HepG2 (cell line): ENCODE data around the gene COX18. TPM values are rescaled to one million over a fixed set of nuclear protein-coding genes. Genes with fewer than 3 reads are reported as not detected.

Source experiments
- ATF7 ChIP-seq, 2 experiments: fragments of 450-650 bp in 1 of 2; sonication (generic) in 1 of 2; formaldehyde crosslinking in 1 of 2; IDR thresholded peaks; 2 replicates each; pipeline versions ENCODE4 v1.4.0 to v1.6.1; 2016 to 2020; ENCODE audit warnings: antibody characterized with exemption in 1 of 2, mild to moderate bottlenecking in 1 of 2, missing genetic modification reagents in 1 of 2
- EHMT2 ChIP-seq: fragments of 200-600 bp; sonication (generic); IDR thresholded peaks from 2 replicates; pipeline ENCODE4 v1.7.0; 2017; ENCODE audit warnings: antibody characterized with exemption, low read depth, low read length, borderline replicate concordance
- FOXA3 ChIP-seq: IDR thresholded peaks from 2 replicates; pipeline ENCODE4 v1.6.1; 2016; ENCODE audit warnings: missing genetic modification reagents, missing compliant biosample characterization
- GTF2F1 ChIP-seq: fragments of 150-350 bp; IDR thresholded peaks from 2 replicates; pipeline ENCODE4 v1.6.1; 2014; ENCODE audit warnings: low read length
- HNF4G ChIP-seq, 2 experiments: sonication (generic) in 1 of 2; formaldehyde crosslinking in 1 of 2; IDR thresholded peaks; 2 replicates each; pipeline versions ENCODE4 v1.4.0 to v1.6.1; 2011 to 2020; ENCODE audit warnings: borderline replicate concordance in 2 of 2, low read depth in 2 of 2, mild to moderate bottlenecking in 2 of 2, low read length in 1 of 2, missing genetic modification reagents in 1 of 2, moderate library complexity in 1 of 2
- MAX ChIP-seq: IDR thresholded peaks from 2 replicates; pipeline ENCODE4 v1.6.1; 2012; ENCODE audit warnings: inconsistent platforms
- POGK ChIP-seq: sonication (generic); formaldehyde crosslinking; conservative IDR thresholded peaks from 2 replicates; pipeline ENCODE4 v1.8.0; 2022; ENCODE audit warnings: mild to moderate bottlenecking, moderate library complexity, missing genetic modification reagents
- U2AF2 ChIP-seq: fragments of 200-400 bp; formaldehyde crosslinking; IDR thresholded peaks from 2 replicates; pipeline ENCODE4 v1.6.1; 2017; ENCODE audit warnings: low read depth, mild to moderate bottlenecking, low read length
- ZBTB20 ChIP-seq: sonication (generic); formaldehyde crosslinking; IDR thresholded peaks from 2 replicates; pipeline ENCODE4 v1.8.1; 2023; ENCODE audit warnings: missing genetic modification reagents, low read depth, mild to moderate bottlenecking, borderline replicate concordance
- ZNF20 ChIP-seq: sonication (generic); formaldehyde crosslinking; IDR thresholded peaks from 2 replicates; pipeline ENCODE4 v1.4.0; 2020; ENCODE audit warnings: mild to moderate bottlenecking, moderate library complexity, missing genetic modification reagents
- ZNF350 ChIP-seq: sonication (generic); formaldehyde crosslinking; IDR thresholded peaks from 2 replicates; pipeline ENCODE4 v1.4.0; 2020; ENCODE audit warnings: mild to moderate bottlenecking, low read depth, missing genetic modification reagents, borderline replicate concordance
- ZNF557 ChIP-seq: sonication (generic); formaldehyde crosslinking; IDR thresholded peaks from 2 replicates; pipeline ENCODE4 v1.4.0; 2020; ENCODE audit warnings: missing genetic modification reagents
- polyA plus RNA-seq, 8 experiments: library from polyadenylated mRNA; depleted of rRNA in 3 of 8; stranded (reverse) in 7 of 8; unstranded in 1 of 8; fragments of >200 nt; fragmentation: Illumina TruSeq in 4 of 8; extraction: Trizol in 4 of 8; gene quantifications; 2 replicates each; pipeline versions ENCODE4 v1.2.1 to v1.2.3, GENCODE V29; 2011 to 2016; ENCODE audit warnings: low read depth in 4 of 8, missing spikeins in 1 of 8, mixed read lengths in 1 of 8; ENCODE audit not compliant: insufficient read depth in 1 of 8
- total RNA-seq, 5 experiments: library from RNA; depleted of rRNA; stranded (reverse); fragments of >200 nt; fragmentation: Illumina TruSeq; extraction: Trizol; gene quantifications; 2 replicates each; pipeline ENCODE4 v1.2.3, GENCODE V29; 2016; ENCODE audit warnings: low read depth in 1 of 5
- TF ChIP-seq, protein P1 (sequence below): fragments of 450-650 bp; IDR thresholded peaks from 2 replicates; pipeline ENCODE4 v1.6.1; 2017
- TF ChIP-seq, protein P2 (sequence below): sonication (generic); formaldehyde crosslinking; IDR thresholded peaks from 2 replicates; pipeline ENCODE4 v1.9.0; 2022; ENCODE audit warnings: low read depth, missing genetic modification reagents
- TF ChIP-seq, protein P3 (sequence below): sonication (generic); formaldehyde crosslinking; IDR thresholded peaks from 2 replicates; pipeline ENCODE4 v1.5.1; 2020; ENCODE audit warnings: missing genetic modification reagents, mild to moderate bottlenecking, borderline replicate concordance
- TF ChIP-seq, protein P4 (sequence below): sonication (generic); formaldehyde crosslinking; IDR thresholded peaks from 2 replicates; pipeline ENCODE4 v1.5.1; 2020; ENCODE audit warnings: missing genetic modification reagents, mild to moderate bottlenecking, borderline replicate concordance

COX18 gene
- total and polyA plus RNA-seq, 2 of the 13 experiments (the other 11 are each of a cell fraction or from before 2014, with no cell fraction given) = 8.7 to 21.3 TPM

DNA sequence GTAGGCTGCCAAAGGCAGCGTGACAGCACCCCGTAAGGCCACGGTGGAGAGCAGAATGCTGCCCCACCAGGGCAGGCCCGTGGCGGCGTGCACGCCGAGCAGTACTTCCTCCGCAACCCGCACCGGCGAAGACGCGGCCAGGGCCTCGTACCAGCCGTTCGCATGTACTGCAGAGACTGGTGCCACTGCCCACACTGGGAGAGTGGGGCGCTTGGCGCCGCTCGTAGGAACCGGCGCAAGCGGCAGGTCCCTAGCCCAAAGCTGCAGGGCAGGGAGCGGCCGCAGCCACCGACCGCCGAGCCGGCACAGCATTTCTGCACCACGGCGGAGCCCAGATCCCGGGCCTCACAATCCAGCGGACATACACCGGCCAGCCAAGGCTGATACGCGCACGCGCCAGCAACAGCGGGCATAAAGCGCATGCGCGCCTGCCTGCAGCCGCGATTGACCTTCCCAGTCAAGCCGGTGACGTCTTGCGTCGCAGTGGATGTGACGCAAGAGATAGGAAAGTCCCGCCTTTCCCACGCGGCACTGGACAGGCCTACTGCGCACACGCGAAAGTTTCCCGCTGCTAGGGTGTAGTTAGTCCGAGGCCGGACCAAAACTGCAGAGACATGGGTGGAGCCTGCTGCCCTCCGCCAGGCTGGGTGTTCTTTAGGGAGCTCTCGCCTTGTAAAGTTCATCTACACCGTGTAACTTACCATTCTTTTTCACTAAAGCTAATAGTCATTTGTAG is at the start of gene COX18 (continued):
- TF ChIP-seq, protein P1, sequence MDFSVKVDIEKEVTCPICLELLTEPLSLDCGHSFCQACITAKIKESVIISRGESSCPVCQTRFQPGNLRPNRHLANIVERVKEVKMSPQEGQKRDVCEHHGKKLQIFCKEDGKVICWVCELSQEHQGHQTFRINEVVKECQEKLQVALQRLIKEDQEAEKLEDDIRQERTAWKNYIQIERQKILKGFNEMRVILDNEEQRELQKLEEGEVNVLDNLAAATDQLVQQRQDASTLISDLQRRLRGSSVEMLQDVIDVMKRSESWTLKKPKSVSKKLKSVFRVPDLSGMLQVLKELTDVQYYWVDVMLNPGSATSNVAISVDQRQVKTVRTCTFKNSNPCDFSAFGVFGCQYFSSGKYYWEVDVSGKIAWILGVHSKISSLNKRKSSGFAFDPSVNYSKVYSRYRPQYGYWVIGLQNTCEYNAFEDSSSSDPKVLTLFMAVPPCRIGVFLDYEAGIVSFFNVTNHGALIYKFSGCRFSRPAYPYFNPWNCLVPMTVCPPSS = no peak
- TF ChIP-seq MAX (peak; percentile 95), ZNF557 (CRISPR knock-in tag) (0 out of 2 replicates have a peak, but pooled peaks have one; percentile 27), HNF4G (IDR thresholded peaks at IDR 0.05; ENCODE audit: borderline replicate concordance, low read depth, low read length) (no peak), HNF4G (CRISPR knock-in tag; IDR thresholded peaks at IDR 0.05; ENCODE audit: borderline replicate concordance, low read depth) (peak; percentile 12; the same call in 1 of the 2 replicates), POGK (peak; percentile 89), FOXA3 (CRISPR knock-in tag) (peak; percentile 45), ZNF20 (CRISPR knock-in tag) (peak; percentile 93; the same call in 1 of the 2 replicates), ZBTB20 (CRISPR knock-in tag) (peak; percentile 50; the same call in 1 of the 2 replicates), U2AF2 (no peak), EHMT2 (no peak), ATF7 (IDR thresholded peaks at IDR 0.05) (peak; percentile 89), ATF7 (CRISPR knock-in tag; IDR thresholded peaks at IDR 0.05) (peak; percentile 95; the same call in 1 of the 2 replicates), GTF2F1 (peak; percentile 58; the same call in 1 of the 2 replicates), ZNF350 (CRISPR knock-in tag) (peak; percentile 98)
- TF ChIP-seq, protein P2, sequence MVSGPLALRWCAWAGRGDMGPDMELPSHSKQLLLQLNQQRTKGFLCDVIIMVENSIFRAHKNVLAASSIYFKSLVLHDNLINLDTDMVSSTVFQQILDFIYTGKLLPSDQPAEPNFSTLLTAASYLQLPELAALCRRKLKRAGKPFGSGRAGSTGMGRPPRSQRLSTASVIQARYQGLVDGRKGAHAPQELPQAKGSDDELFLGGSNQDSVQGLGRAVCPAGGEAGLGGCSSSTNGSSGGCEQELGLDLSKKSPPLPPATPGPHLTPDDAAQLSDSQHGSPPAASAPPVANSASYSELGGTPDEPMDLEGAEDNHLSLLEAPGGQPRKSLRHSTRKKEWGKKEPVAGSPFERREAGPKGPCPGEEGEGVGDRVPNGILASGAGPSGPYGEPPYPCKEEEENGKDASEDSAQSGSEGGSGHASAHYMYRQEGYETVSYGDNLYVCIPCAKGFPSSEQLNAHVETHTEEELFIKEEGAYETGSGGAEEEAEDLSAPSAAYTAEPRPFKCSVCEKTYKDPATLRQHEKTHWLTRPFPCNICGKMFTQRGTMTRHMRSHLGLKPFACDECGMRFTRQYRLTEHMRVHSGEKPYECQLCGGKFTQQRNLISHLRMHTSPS (CRISPR knock-in tag) = peak; percentile 73
- TF ChIP-seq, protein P3, sequence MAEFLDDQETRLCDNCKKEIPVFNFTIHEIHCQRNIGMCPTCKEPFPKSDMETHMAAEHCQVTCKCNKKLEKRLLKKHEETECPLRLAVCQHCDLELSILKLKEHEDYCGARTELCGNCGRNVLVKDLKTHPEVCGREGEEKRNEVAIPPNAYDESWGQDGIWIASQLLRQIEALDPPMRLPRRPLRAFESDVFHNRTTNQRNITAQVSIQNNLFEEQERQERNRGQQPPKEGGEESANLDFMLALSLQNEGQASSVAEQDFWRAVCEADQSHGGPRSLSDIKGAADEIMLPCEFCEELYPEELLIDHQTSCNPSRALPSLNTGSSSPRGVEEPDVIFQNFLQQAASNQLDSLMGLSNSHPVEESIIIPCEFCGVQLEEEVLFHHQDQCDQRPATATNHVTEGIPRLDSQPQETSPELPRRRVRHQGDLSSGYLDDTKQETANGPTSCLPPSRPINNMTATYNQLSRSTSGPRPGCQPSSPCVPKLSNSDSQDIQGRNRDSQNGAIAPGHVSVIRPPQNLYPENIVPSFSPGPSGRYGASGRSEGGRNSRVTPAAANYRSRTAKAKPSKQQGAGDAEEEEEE (CRISPR knock-in tag) = peak; percentile 61; the same call in 1 of the 2 replicates
- TF ChIP-seq, protein P4, sequence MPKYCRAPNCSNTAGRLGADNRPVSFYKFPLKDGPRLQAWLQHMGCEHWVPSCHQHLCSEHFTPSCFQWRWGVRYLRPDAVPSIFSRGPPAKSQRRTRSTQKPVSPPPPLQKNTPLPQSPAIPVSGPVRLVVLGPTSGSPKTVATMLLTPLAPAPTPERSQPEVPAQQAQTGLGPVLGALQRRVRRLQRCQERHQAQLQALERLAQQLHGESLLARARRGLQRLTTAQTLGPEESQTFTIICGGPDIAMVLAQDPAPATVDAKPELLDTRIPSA (CRISPR knock-in tag) = no peak
